Pancreas (tissue), 10 donors: ENCODE data around the gene ZNF157. TPM values are rescaled to one million over a fixed set of nuclear protein-coding genes. Genes with fewer than 3 reads are reported as not detected.
"Not testable (repeated sequence)": the region's sequence is repeated elsewhere in the genome, so short reads cannot be mapped to it uniquely, and the experiment has no call there.

ENCODE experiments used
- ATAC-seq, 4 donors: fragments of 200-7000 bp; cut with Tn5 transposase; one replicate each; pipeline versions ENCODE4 v1.8.0 to v1.9.1; 2020; ENCODE audit warnings: mild to moderate bottlenecking in 4 of 4, moderate library complexity in 4 of 4
- DNase-seq, 6 donors: peaks; one replicate each; pipeline ENCODE4 v3.0.0-alpha.2; 2020
- FAIRE-seq: peaks from 2 replicates; lab custom pipeline; 2012; peaks lifted over from hg19 to GRCh38; lab: Jason Lieb, UNC
- H3K27ac ChIP-seq, 4 donors: fragments of 200-600 bp; sonication (generic); 1 replicate in 3 of 4; 2 replicates in 1 of 4; pipeline versions ENCODE4 v1.5.0 to v1.8.0; 2020
- H3K27me3 ChIP-seq, 4 donors: fragments of 200-600 bp; one replicate each; pipeline ENCODE4 v1.8.0; 2021
- H3K36me3 ChIP-seq, 3 donors: fragments of 200-600 bp; sonication (generic) in 1 of 3; one replicate each; pipeline versions ENCODE4 v1.5.0 to v1.8.0; 2020 to 2021
- H3K4me1 ChIP-seq, 3 donors: fragments of 200-600 bp; one replicate each; pipeline ENCODE4 v1.8.0; 2021
- H3K4me3 ChIP-seq, 4 donors: fragments of 200-600 bp; sonication (generic) in 2 of 4; one replicate each; pipeline versions ENCODE4 v1.5.0 to v1.8.0; 2020 to 2021
- H3K9me3 ChIP-seq, 4 donors: fragments of 200-600 bp; one replicate each; pipeline ENCODE4 v1.8.0; 2021
- CTCF ChIP-seq, 4 donors: fragments of 200-600 bp; sonication (generic) in 3 of 4; IDR thresholded peaks; one replicate each; pipeline versions ENCODE4 v1.5.0 to v1.8.0; 2021; ENCODE audit warnings: antibody characterized with exemption in 4 of 4
- WGBS, 2 donors: extraction: QIAGEN DNeasy Blood & Tissue Kit; methylation state at CpG; one replicate each; pipeline ENCODE4 v1.1.7; 2013; 5-methylcytosine and 5-hydroxymethylcytosine counted together
- intact Hi-C, 3 donors: fragments of 100-400 bp; cut with DNase I; formaldehyde crosslinking; loops; one replicate each; pipeline versions ENCODE4 v1.11.1 to v1.14.2; 2022
- polyA plus RNA-seq, 2 donors: library from polyadenylated mRNA; stranded (reverse); fragments of 200-250 nt; gene quantifications; one replicate each; pipeline ENCODE4 v1.2.3, GENCODE V29; 2013
- total RNA-seq, 6 donors: library from RNA; stranded (reverse); fragmentation: NEBNext Ultra II Directional in 4 of 6; extraction: Animal tissue kit (Norgen Biotek cat#: 25700) in 4 of 6; gene quantifications; one replicate each; pipeline versions ENCODE4 v1.2.1 to v1.2.4, GENCODE V29; 2021 to 2023
- donor health status: healthy with polysubstance abuse.
- donor health status: DM: no; HTN: no; CAD: no; lungs with moderate emphysema.
- donor health status: DM: no; HTN: no; CAD: no.
- donor health status: control.
- donor health status: control.
- donor health status: Bipolar disorder and iron deficiency.
- donor health status: DM: yes; HTN: yes; CAD: no.
- donor health status: DM: no; HTN: no; CAD: no.
- donor health status: DM: no; HTN: no; CAD: no.
- donor health status: DM: yes; HTN: yes; CAD: no.

The ZNF157 gene
- total and polyA plus RNA-seq, 8 donors = 0.04 to 0.28 (median 0.14) TPM; not detected in 1

- peak overlapping the region in 3 of 4 donors; percentile 1 to 33 (median 22) for H3K27ac ChIP-seq
- intact Hi-C loops = no loop called here
These were observed 4.2 kb upstream of the ZNF157 start for GRCh38 chrX:47366041-47366722.

DNA sequence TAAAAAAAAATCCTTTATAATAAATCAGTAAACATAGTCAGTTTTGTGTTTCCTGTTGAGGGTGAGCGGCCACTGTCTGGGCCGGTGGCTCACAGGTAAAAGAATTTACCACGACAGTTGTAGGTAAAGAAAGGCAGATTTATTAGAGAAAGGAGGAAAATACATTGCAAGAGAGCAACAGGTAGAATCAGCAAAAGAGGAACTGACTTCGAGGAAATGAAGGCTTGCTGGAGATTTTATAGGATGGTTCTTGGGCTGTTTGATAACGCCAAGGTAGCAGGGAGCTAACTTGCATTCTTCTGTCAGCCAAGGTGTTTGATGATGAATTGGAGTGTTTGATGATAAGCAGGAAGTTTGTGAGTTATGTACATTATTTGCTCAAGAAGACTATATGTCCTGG lies 2.8 kb downstream of the ZNF157 start:
- Histone ChIP-seq H3K36me3 (no peaks in the 10 kb centered on the region), H3K4me3 (no peak overlapping the region), H3K27ac (no peak overlapping the region), H3K9me3 (no peaks in the 10 kb centered on the region), H3K4me1 (no peaks in the 10 kb centered on the region), H3K27me3 (peaks cover 0 to 2% (median 0%) of the 10 kb centered on the region in 4 donors)
- 59 to 68% methylated on average over 5 of the region's 5 CpGs for WGBS, 2 donors
- no peak for FAIRE-seq
- intact Hi-C loops = loop anchor here in 1 of 3 donors (10.0 kb wide), 1 partner anchor 178 kb away; the partner anchor contains the start of gene UBA1
- no peak for ATAC-seq
- TF ChIP-seq CTCF (IDR thresholded peaks at IDR 0.05) = no peak
- DNase-seq = no peak

More at GRCh38 chrX:47366041-47366722, 4.2 kb upstream of the ZNF157 start:
- no peaks in the 10 kb centered on the region for H3K36me3 ChIP-seq
- ATAC-seq = peak; percentile 81 to 88 (median 86)
- TF ChIP-seq CTCF (IDR thresholded peaks at IDR 0.05) = no peak
- H3K9me3 ChIP-seq = no peaks in the 10 kb centered on the region
- no peaks in the 10 kb centered on the region for H3K27me3 ChIP-seq
- 8 to 35% methylated on average over 32 of the region's 32 CpGs for WGBS, 2 donors
- peak; percentile 17 for FAIRE-seq
- H3K4me1 ChIP-seq = no peaks in the 10 kb centered on the region
- peak; percentile 57 to 69 (median 60) for DNase-seq
- H3K4me3 ChIP-seq = peak overlapping the region in 3 of 4 donors; percentile 12 to 40 (median 28)

GRCh38 chrX:47380268-47380667 lies 9.9 kb downstream of the ZNF157 start:
- WGBS, 2 donors = 62 to 68% methylated on average over 10 of the region's 10 CpGs
- Histone ChIP-seq H3K27ac (no peak overlapping the region), H3K36me3 (no peaks in the 10 kb centered on the region), H3K27me3 (peaks cover 0 to 9% (median 2%) of the 10 kb centered on the region in 4 donors), H3K4me1 (no peaks in the 10 kb centered on the region), H3K9me3 (no peaks in the 10 kb centered on the region), H3K4me3 (no peak overlapping the region)
- intact Hi-C loops = no loop called here
- ATAC-seq = no peak
- FAIRE-seq = no peak
- no peak for TF ChIP-seq CTCF (IDR thresholded peaks at IDR 0.05)
- no peak for DNase-seq

DNA sequence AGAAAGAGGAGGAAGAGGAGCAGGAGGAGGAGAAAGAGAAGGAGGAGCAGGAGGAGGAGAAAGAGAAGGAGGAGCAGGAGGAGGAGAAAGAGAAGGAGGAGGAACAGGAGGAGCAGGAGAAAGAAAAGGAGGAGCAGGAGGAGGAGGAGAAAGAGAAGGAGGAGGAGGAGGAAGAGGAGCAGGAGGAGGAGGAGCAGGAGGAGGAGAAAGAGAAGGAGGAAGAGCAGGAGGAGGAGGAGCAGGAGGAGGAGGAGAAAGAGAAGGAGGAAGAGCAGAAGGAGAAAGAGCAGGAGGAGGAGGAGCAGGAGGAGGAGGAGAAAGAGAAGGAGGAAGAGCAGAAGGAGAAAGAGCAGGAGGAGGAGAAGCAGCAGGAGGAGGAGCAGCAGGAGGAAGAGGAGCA lies 10.5 kb downstream of the ZNF157 start:
- DNase-seq, H3K4me3 ChIP-seq, intact Hi-C loops, H3K9me3 ChIP-seq, H3K36me3 ChIP-seq, H3K27ac ChIP-seq, FAIRE-seq, H3K27me3 ChIP-seq, ATAC-seq, H3K4me1 ChIP-seq: not testable (repeated sequence)

- peak in 5 of 6 donors; percentile 38 to 73 (median 57) for DNase-seq
- Histone ChIP-seq H3K36me3 (no peaks in the 10 kb centered on the region), H3K27ac (no peak overlapping the region), H3K9me3 (no peaks in the 10 kb centered on the region), H3K4me3 (no peak overlapping the region), H3K27me3 (no peaks in the 10 kb centered on the region), H3K4me1 (no peaks in the 10 kb centered on the region)
- FAIRE-seq = peak; percentile 37
- peak; percentile 87 to 99 (median 92) for ATAC-seq
- intact Hi-C loops = no loop called here
- 0 to 4% methylated on average over 8 of the region's 8 CpGs for WGBS, 2 donors
- peak; percentile 45 to 78 (median 75) for TF ChIP-seq CTCF (IDR thresholded peaks at IDR 0.05)
These were observed 14.1 kb downstream of the ZNF157 start for GRCh38 chrX:47384502-47384901.
